ENCODE measurements around the gene LCTL. TPM values are rescaled to one million over a fixed set of nuclear protein-coding genes. Genes with fewer than 3 reads are reported as not detected.

The LCTL gene
- total RNA-seq, 2 experiments from 2014 or later, result not detected

DNA sequence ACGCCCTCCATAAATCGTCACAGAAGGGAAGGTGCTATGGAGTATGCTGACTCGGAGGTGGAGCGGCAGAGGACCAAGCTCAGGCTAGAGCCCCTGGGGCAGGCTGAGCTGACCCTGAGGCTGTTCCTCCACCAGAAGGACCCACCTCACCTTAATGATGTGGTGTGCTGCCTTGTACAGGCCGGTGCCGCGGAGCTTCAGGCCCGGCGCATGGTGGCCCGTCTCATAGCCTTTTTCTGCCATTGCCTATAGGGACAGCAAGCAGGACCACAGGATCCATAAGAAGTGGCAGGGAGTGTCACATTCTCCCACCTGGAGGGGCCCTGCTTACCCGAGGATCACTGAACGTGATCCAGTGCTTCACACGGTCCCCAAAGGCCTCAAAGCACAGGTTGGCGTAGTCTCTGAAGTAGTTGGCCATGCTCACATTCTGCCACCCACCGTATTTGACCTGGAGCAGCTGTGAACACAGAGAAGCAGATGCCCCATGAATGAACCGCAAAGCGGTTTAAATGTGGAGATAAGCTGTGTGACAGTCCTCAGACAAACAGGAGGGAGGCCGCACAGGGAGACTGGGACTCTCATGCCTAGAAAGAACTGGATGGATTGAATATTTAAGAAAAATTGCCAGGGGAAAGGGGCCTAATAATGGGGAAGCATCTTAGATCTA lies 4.8 kb downstream of the LCTL start:
- Histone ChIP-seq H3K9me2 (ENCODE audit: insufficient read depth, low read length) (no peaks in the 10 kb centered on the region), H3K4me3 (ENCODE audit: low read depth, low read length, poor library complexity, severe bottlenecking) (no peak overlapping the region), H3K4me1 (ENCODE audit: insufficient read depth, low read length, poor library complexity, severe bottlenecking) (no peaks in the 10 kb centered on the region), H3K4me2 (ENCODE audit: low read length) (no peak overlapping the region), H3K9me3 (ENCODE audit: low read length) (no peaks in the 10 kb centered on the region), H2AFZ (ENCODE audit: low read length) (no peak overlapping the region), H3K27ac (ENCODE audit: low read depth, low read length, poor library complexity, severe bottlenecking) (no peak overlapping the region), H3K79me2 (ENCODE audit: insufficient read depth, low read depth, low read length) (no peaks in the 10 kb centered on the region), H4K20me1 (ENCODE audit: insufficient read depth, low read length) (no peaks in the 10 kb centered on the region), H3K36me3 (ENCODE audit: insufficient read depth, low read length) (no peaks in the 10 kb centered on the region)
- no TSS peak for BruUV-seq (replicated peaks)
- POLR2A ChIA-PET, result interaction anchor here (0.8 kb wide), 1 partner anchor 10 kb away, joined by 3 read pairs; no protein-coding TSS in a partner anchor
- intact Hi-C loops (cut with micrococcal nuclease; ENCODE audit: unreplicated experiment), result no loop called here
- no peak for DNase-seq (ENCODE audit: low spot score)
- TF ChIP-seq EZH2phosphoT487 (IDR thresholded peaks at IDR 0.05; ENCODE audit: borderline replicate concordance, low read depth, low read length), result no peak
- TF ChIP-seq, protein P1, sequence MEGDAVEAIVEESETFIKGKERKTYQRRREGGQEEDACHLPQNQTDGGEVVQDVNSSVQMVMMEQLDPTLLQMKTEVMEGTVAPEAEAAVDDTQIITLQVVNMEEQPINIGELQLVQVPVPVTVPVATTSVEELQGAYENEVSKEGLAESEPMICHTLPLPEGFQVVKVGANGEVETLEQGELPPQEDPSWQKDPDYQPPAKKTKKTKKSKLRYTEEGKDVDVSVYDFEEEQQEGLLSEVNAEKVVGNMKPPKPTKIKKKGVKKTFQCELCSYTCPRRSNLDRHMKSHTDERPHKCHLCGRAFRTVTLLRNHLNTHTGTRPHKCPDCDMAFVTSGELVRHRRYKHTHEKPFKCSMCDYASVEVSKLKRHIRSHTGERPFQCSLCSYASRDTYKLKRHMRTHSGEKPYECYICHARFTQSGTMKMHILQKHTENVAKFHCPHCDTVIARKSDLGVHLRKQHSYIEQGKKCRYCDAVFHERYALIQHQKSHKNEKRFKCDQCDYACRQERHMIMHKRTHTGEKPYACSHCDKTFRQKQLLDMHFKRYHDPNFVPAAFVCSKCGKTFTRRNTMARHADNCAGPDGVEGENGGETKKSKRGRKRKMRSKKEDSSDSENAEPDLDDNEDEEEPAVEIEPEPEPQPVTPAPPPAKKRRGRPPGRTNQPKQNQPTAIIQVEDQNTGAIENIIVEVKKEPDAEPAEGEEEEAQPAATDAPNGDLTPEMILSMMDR (conservative IDR thresholded peaks at IDR 0.05; ENCODE audit: low read length), result no peak
- CTCF ChIA-PET (ENCODE audit: unreplicated experiment), result no interaction called here

DNA sequence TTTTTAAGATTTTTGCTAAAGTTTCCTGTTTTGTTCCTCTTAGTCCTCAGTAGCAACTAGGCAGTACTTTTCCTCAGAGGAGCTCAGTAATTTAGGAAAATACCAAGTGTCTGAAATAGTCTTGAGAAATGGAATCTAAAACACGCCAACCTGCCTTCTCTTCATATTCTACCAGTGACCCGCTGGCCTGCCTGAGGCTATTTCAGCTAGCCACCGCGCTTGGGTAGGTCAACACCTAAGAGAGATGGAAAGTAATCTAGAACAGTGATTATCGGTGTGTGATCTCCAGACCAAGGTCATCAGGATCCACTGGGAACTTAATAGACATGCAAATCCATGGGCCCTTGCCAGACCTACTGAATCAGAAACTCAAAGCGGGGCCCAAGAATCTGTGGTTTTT lies 7.5 kb downstream of the LCTL start:
- BruUV-seq (replicated peaks), result no TSS peak
- H3K4me2 ChIP-seq (ENCODE audit: low read length), result no peak overlapping the region
- no peak overlapping the region for H3K4me3 ChIP-seq (ENCODE audit: low read depth, low read length, poor library complexity, severe bottlenecking)
- H3K4me1 ChIP-seq (ENCODE audit: insufficient read depth, low read length, poor library complexity, severe bottlenecking), result no peaks in the 10 kb centered on the region
- ChIA-PET POLR2A (interaction anchor here (0.7 to 1.2 kb wide), 2 partner anchors 15 to 245 kb away, joined by 3 read pairs; no protein-coding TSS in a partner anchor), CTCF (ENCODE audit: unreplicated experiment) (no interaction called here)
- H2AFZ ChIP-seq (ENCODE audit: low read length), result no peak overlapping the region
- no peak for DNase-seq (ENCODE audit: low spot score)
- no peaks in the 10 kb centered on the region for H3K79me2 ChIP-seq (ENCODE audit: insufficient read depth, low read depth, low read length)
- intact Hi-C loops (cut with micrococcal nuclease; ENCODE audit: unreplicated experiment), result no loop called here
- H3K36me3 ChIP-seq (ENCODE audit: insufficient read depth, low read length), result peaks cover 4% of the 10 kb centered on the region
- TF ChIP-seq, protein P1 (conservative IDR thresholded peaks at IDR 0.05; ENCODE audit: low read length), result no peak
- no peak for TF ChIP-seq EZH2phosphoT487 (IDR thresholded peaks at IDR 0.05; ENCODE audit: borderline replicate concordance, low read depth, low read length)
- no peaks in the 10 kb centered on the region for H3K9me3 ChIP-seq (ENCODE audit: low read length)
- H3K27ac ChIP-seq (ENCODE audit: low read depth, low read length, poor library complexity, severe bottlenecking), result no peak overlapping the region
- H4K20me1 ChIP-seq (ENCODE audit: insufficient read depth, low read length), result no peaks in the 10 kb centered on the region
- no peaks in the 10 kb centered on the region for H3K9me2 ChIP-seq (ENCODE audit: insufficient read depth, low read length)

DNA sequence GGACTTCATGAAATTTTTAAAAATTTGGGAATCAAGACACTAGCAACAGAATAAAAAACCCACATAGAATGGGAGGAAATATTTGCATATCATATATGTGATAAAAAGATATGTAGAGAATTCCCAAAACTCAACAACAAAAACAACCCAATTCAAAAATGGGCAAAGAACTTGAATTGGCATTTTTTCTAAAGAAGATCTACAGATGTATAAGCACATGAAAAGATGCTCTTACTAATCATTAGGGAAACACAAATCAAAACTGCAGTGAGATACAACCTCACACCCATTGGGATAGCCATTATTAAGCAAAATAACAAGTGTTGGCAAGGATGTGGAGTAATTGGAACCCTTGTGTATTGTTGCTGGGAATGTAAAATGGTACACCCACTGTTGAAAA lies 10.1 kb downstream of the LCTL start:
- BruUV-seq (replicated peaks), result no TSS peak
- no peak overlapping the region for H3K4me2 ChIP-seq (ENCODE audit: low read length)
- H3K4me3 ChIP-seq (ENCODE audit: low read depth, low read length, poor library complexity, severe bottlenecking), result no peak overlapping the region
- no peaks in the 10 kb centered on the region for H3K4me1 ChIP-seq (ENCODE audit: insufficient read depth, low read length, poor library complexity, severe bottlenecking)
- H3K27ac ChIP-seq (ENCODE audit: low read depth, low read length, poor library complexity, severe bottlenecking), result no peak overlapping the region
- H3K36me3 ChIP-seq (ENCODE audit: insufficient read depth, low read length), result peaks cover 25% of the 10 kb centered on the region
- H3K79me2 ChIP-seq (ENCODE audit: insufficient read depth, low read depth, low read length), result no peaks in the 10 kb centered on the region
- POLR2A ChIA-PET, result interaction anchor here (0.9 kb wide), 1 partner anchor 10 kb away, joined by 6 read pairs; the partner anchor contains the start of gene LCTL
- H3K9me2 ChIP-seq (ENCODE audit: insufficient read depth, low read length), result no peaks in the 10 kb centered on the region
- H4K20me1 ChIP-seq (ENCODE audit: insufficient read depth, low read length), result no peaks in the 10 kb centered on the region
- TF ChIP-seq, protein P1 (conservative IDR thresholded peaks at IDR 0.05; ENCODE audit: low read length), result no peak
- no peak for TF ChIP-seq EZH2phosphoT487 (IDR thresholded peaks at IDR 0.05; ENCODE audit: borderline replicate concordance, low read depth, low read length)
- CTCF ChIA-PET (ENCODE audit: unreplicated experiment), result no interaction called here
- DNase-seq (ENCODE audit: low spot score), result no peak
- no peaks in the 10 kb centered on the region for H3K9me3 ChIP-seq (ENCODE audit: low read length)
- no peak overlapping the region for H2AFZ ChIP-seq (ENCODE audit: low read length)
- intact Hi-C loops (cut with micrococcal nuclease; ENCODE audit: unreplicated experiment), result no loop called here

Measured in OCI-LY7 (cell line).